Progenitor cell of endocrine pancreas (in vitro differentiated cells): Measurements from ENCODE around the gene ACSM6. TPM values are rescaled to one million over a fixed set of nuclear protein-coding genes. Genes with fewer than 3 reads are reported as not detected.
A peak's percentile ranks its signal among the peaks of the same experiment; 100 is the strongest.
"Not testable (repeated sequence)": the region's sequence is repeated elsewhere in the genome, so short reads cannot be mapped to it uniquely, and the experiment has no call there.

ENCODE experiments used
- DNase-seq: peaks from one replicate; pipeline ENCODE4 v3.0.0; 2021; ENCODE audit warnings: low spot score; ENCODE audit not compliant: unreplicated experiment
- H3K27ac Mint-ChIP-seq: 2 replicates; pipeline ENCODE4 v1.8.0; 2021; ENCODE audit warnings: mild to moderate bottlenecking, moderate library complexity, mixed read lengths
- H3K27me3 Mint-ChIP-seq: 2 replicates; pipeline ENCODE4 v1.8.0; 2021; ENCODE audit warnings: mixed read lengths
- H3K36me3 Mint-ChIP-seq: 2 replicates; pipeline ENCODE4 v1.8.0; 2022; ENCODE audit warnings: mixed read lengths; ENCODE audit not compliant: insufficient read depth
- H3K4me1 Mint-ChIP-seq: 2 replicates; pipeline ENCODE4 v1.8.0; 2021; ENCODE audit warnings: low read depth, mixed read lengths
- H3K4me3 Mint-ChIP-seq: 2 replicates; pipeline ENCODE4 v1.8.0; 2021; ENCODE audit warnings: low read depth, mild to moderate bottlenecking, moderate library complexity, mixed read lengths
- H3K9me3 Mint-ChIP-seq: 2 replicates; pipeline ENCODE4 v1.8.0; 2021; ENCODE audit warnings: low read depth, mixed read lengths
- total RNA-seq: library from RNA; stranded (reverse); gene quantifications from 2 replicates; pipeline ENCODE4 v1.2.1, GENCODE V29; 2021
- TF ChIP-seq, protein P1 (sequence below): fragments of 200-600 bp; sonication (generic); IDR thresholded peaks from one replicate; pipeline ENCODE4 v1.5.0; 2021; ENCODE audit warnings: antibody characterized with exemption, mild to moderate bottlenecking; ENCODE audit not compliant: unreplicated experiment

Gene ACSM6
- total RNA-seq, 1 donor from 2014 or later: not detected

DNA sequence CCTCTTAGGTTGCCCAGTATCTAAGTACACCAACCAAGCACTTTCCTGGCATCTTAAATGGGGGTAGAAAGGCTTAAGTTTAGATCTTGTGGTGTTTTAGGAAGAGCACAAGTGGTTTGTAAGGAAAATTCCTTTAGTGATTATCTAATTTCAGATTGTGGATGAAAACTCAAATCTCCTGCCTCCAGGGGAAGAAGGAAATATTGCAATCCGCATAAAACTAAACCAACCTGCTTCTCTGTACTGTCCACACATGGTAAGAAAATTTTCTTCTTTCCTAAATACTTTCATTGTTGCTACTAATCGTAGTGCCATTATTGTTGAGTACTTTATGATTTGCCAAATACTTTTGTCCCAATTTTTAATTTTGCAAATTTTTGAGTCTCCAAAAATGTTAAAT is 31.1 kb downstream of the ACSM6 start:
- TF ChIP-seq, protein P1, sequence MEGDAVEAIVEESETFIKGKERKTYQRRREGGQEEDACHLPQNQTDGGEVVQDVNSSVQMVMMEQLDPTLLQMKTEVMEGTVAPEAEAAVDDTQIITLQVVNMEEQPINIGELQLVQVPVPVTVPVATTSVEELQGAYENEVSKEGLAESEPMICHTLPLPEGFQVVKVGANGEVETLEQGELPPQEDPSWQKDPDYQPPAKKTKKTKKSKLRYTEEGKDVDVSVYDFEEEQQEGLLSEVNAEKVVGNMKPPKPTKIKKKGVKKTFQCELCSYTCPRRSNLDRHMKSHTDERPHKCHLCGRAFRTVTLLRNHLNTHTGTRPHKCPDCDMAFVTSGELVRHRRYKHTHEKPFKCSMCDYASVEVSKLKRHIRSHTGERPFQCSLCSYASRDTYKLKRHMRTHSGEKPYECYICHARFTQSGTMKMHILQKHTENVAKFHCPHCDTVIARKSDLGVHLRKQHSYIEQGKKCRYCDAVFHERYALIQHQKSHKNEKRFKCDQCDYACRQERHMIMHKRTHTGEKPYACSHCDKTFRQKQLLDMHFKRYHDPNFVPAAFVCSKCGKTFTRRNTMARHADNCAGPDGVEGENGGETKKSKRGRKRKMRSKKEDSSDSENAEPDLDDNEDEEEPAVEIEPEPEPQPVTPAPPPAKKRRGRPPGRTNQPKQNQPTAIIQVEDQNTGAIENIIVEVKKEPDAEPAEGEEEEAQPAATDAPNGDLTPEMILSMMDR: no peak
- H3K9me3 Mint-ChIP-seq: peaks cover 4% of the 10 kb centered on the region
- DNase-seq: no peak
- peaks cover 23% of the 10 kb centered on the region for H3K36me3 Mint-ChIP-seq
- H3K4me1 Mint-ChIP-seq: peaks cover 9% of the 10 kb centered on the region
- H3K4me3 Mint-ChIP-seq: no peak overlapping the region
- H3K27me3 Mint-ChIP-seq: no peaks in the 10 kb centered on the region
- H3K27ac Mint-ChIP-seq: no peak overlapping the region

DNA sequence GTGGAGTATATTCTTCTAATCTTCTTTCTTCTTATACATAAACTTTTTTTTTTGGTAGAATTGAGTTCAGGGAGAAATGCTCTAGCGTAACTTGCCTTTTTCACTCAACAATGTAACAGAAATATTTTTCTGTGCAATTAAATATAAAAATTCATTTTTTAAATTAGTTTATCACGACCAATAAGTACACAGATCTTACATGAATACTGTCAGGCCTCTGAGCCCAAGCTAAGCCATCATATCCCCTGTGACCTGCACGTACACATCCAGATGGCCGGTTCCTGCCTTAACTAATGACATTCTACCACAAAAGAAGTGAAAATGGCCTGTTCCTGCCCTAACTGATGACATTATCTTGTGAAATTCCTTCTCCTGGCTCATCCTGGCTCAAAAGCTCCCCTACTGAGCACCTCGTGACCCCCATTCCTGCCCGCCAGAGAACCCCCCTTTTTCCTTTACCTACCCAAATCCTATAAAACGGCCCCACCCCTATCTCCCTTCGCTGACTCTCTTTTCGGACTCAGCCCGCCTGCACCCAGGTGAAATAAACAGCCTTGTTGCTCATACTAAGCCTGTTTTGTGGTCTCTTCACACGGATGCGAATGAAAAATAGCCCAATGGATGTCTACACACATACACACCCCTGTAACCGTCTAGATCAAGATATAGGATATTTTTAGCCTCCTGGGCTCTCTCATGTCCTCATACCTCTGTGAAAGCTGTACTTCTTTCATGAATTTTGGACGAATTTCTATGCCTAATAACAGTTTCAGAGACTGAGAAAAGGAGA is 35.1 kb downstream of the ACSM6 start:
- not testable (repeated sequence) for H3K27me3 Mint-ChIP-seq, DNase-seq, H3K9me3 Mint-ChIP-seq
- Mint-ChIP-seq H3K27ac (peak overlapping the region; percentile 98), H3K36me3 (peaks cover 14% of the 10 kb centered on the region), H3K4me1 (peaks cover 20% of the 10 kb centered on the region), H3K4me3 (peak overlapping the region; percentile 98)

DNA sequence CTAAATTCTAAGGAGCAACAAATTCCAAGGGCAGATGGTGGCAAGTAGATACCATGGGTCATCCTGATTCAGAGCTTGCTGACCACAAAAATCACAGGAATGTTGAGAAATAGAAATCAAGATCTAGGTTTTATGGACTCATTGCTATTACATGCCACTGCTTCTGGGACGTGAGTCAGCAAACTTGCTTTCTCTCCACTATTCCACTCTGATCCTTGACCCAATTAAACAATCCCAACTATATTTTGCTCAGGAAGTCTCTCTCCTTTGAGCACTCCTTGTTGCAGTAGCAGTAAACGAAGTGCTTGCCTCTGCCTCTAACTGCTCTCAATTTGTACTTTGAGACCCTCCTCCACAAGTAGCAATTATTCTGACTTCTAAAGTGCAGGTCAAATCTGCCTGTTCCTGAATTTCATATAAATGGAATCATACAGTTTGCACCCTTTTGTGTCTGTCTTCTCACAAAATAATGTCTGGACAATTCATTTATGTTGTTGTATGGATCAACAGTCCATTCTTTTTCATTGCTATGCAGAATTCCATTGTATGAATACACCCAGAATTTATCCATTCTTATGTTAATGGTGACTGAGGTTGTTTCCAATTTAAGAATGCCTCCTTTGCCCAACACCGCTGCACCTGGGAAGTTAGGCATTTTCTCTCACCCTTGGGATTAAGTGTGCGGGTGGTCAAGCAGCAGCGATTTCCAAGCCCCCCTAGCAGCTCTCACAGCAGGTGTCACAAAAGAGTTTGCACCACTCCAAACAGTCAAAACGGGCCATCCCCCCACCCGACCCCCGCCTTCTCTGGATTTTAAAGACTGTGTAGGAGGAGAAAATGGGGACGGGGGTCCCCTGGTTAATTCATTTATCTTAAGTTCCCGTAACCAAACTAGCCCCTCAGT is 35.9 kb downstream of the ACSM6 start:
- Mint-ChIP-seq H3K9me3 (peaks cover 5% of the 10 kb centered on the region), H3K4me1 (peaks cover 20% of the 10 kb centered on the region), H3K36me3 (peaks cover 15% of the 10 kb centered on the region), H3K27ac (peak overlapping the region; percentile 98), H3K27me3 (no peaks in the 10 kb centered on the region), H3K4me3 (peak overlapping the region; percentile 98)
- DNase-seq: no peak
- TF ChIP-seq, protein P1: no peak

DNA sequence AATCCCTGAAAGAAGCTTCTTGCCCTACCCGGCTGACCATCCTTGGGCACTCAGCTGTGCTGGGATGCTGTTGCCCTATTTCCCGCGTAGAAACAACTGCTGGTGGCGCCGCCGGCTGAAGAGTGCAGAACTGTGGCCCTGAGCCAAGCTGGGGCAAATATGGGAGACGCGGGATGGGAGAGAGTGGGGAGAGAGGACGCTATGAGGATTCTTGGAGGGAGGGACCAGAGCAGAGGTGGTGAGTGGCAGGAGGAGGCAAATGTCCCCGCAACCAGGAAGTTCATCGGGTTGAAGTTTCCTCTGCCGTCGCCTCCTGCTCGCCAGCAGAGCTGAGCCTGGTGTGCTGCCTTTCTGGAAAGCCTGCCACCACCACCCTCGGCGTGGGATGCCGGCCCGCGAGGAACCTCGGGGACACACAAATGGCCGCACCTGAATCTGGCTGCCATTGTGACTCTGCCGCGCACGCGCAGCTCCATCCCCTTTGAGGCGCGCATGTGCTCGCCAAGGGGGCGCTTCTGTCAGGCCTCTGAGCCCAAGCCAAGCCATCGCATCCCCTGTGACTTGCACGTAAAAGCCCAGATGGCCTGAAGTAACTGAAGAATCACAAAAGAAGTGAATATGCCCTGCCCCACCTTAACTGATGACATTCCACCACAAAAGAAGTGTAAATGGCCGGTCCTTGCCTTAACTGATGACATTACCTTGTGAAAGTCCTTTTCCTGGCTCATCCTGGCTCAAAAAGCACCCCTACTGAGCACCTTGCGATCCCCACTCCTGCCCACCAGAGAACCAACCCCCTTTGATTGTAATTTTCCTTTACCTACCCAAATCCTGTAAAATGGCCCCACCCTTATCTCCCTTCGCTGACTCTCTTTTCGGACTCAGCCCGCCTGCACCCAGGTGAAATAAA is 36.9 kb downstream of the ACSM6 start:
- not testable (repeated sequence) for H3K27me3 Mint-ChIP-seq, H3K9me3 Mint-ChIP-seq
- Mint-ChIP-seq H3K36me3 (peaks cover 12% of the 10 kb centered on the region), H3K27ac (peak overlapping the region; percentile 98), H3K4me3 (peak overlapping the region; percentile 98), H3K4me1 (peaks cover 20% of the 10 kb centered on the region)
- peak; percentile 63 for DNase-seq

DNA sequence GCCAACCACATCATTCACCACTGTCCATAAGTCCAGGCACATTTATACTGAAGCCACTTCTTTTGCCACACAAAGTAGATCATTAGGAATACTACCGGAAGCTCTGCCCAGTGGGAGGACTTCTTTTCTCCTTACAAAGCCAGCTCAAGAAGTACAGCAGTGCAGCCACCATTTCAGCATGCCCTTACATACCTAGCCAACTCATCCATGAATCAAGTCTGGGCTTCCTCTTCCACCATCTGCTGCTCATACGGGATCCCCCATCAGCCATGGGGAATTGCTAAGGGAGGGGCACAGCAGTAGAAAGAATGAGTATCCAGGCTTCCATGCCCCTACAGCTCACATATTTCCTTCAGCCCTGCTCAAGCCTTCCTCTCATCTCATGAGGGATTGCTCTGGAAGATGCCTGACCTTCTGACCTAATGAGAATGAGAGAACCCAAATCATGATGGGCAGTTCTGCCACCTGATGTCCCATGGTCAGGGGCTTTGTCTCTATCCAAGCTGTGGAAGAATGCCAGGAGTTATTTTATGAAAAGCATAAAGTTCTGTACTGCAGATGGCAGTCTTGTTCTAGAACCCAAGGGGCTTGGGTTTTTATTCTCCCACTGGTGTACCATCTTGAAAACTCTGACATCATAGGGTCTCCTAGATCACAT is 39.5 kb downstream of the ACSM6 start:
- H3K4me3 Mint-ChIP-seq: no peak overlapping the region
- peaks cover 5% of the 10 kb centered on the region for H3K9me3 Mint-ChIP-seq
- peaks cover 15% of the 10 kb centered on the region for H3K36me3 Mint-ChIP-seq
- TF ChIP-seq, protein P1: no peak
- DNase-seq: no peak
- H3K4me1 Mint-ChIP-seq: peaks cover 20% of the 10 kb centered on the region
- H3K27ac Mint-ChIP-seq: no peak overlapping the region
- H3K27me3 Mint-ChIP-seq: no peaks in the 10 kb centered on the region
